Endometrial microvascular endothelial cells (primary cell): ENCODE measurements around the gene PSMD9. TPM values are rescaled to one million over a fixed set of nuclear protein-coding genes. Genes with fewer than 3 reads are reported as not detected.
"Not testable (repeated sequence)": the region's sequence is repeated elsewhere in the genome, so short reads cannot be mapped to it uniquely, and the experiment has no call there.

ENCODE experiments used
- in situ Hi-C: cut with HindIII; loops from 2 replicates; pipeline ENCODE4 v1.10.0; 2017; ENCODE audit warnings: low sequenced_read_pairs, low pct_unique_long_range_greater_than_20kb; ENCODE audit errors: inconsistent ontology term
- total RNA-seq: library from RNA; depleted of rRNA; stranded (reverse); fragments of >200 nt; gene quantifications from one replicate; pipeline ENCODE4 v1.2.3, GENCODE V29; 2015; ENCODE audit errors: inconsistent ontology term

PSMD9 gene
- total RNA-seq, 1 donor from 2014 or later, result 120 TPM

DNA sequence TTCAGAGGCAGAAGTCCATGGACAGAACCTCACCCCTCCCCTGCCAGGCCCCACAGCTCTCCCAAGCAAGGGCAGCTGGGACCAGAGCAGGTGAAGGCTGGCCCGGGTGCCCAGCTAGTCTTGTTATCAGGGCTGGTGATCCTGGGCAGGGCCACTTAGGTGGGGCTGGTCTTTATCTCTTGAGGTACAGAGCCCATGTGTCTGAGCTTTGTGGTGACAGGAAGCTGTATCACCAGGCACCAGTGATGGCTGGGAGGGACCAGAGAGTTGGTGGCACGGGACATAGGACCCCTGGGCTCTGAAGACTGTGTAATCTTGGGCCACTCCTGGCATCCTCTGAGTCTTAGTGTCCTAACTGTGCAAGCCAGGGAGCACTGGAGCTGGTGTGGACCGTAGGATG lies 17.1 kb upstream of the PSMD9 start:
- in situ Hi-C loops, result no loop called here

DNA sequence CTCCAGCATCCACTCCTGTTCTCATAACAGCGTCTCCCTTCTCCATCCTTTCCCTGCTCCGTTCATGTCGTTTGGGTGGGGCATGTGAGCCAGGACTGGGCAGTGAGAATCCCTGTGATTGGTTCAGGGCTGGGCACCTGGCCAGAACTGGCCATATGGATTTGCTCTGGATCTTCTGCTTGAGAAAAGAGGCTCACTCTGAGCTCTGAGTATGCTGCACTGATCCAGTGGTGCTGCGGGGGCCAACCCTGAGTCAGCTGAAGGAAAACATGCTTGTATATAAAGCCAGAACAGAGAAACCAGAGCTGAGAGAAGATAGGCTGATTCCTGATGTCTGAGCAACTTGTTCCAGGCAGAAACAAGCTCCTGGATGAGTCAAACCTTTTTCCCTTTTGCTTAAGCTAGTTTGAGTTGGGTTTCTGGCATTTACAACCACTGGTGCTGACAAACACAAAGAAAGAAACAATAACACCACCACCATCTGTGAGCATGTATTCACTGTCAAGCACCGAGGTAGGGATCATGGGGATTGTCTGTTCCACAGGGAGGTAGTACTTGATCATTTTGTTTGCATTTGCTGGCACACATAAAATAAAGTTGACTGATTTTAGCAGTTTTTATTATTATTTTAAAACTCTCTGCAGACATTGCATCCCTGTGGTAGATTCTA lies 15.9 kb upstream of the PSMD9 start:
- in situ Hi-C loops, result no loop called here

- in situ Hi-C loops, result no loop called here
Measured at GRCh38 chr12:121873216-121873569, 15.4 kb upstream of the PSMD9 start.

- in situ Hi-C loops, result no loop called here
Measured at GRCh38 chr12:121874071-121874470, 14.5 kb upstream of the PSMD9 start.

- in situ Hi-C loops, result no loop called here
Measured at GRCh38 chr12:121875582-121875981, 13.0 kb upstream of the PSMD9 start.

- in situ Hi-C loops, result not testable (repeated sequence)
Measured at GRCh38 chr12:121876080-121876447, 12.5 kb upstream of the PSMD9 start.

GRCh38 chr12:121883315-121883660 lies 5.3 kb upstream of the PSMD9 start:
- in situ Hi-C loops, result no loop called here

DNA sequence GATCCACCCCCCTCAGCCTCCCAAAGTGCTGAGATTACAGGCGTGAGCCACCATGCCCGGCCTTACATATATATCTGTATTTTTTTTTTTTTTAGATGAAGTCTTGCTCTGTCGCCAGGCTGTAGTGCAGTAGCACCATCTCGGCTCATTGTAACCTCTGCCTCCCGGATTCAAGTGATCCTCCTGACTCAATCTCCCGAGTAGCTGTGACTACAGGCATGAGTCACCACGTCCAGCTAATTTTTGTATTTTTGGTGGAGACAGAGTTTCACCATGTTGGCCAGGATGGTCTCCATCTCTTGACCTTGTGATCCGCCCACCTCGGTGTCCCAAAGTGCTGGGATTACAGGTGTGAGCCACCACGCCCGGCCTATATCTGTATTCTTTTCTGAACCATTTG lies 3.5 kb upstream of the PSMD9 start:
- in situ Hi-C loops, result not testable (repeated sequence)

GRCh38 chr12:121888083-121888477 lies 510 bp upstream of the PSMD9 start:
- in situ Hi-C loops, result no loop called here

DNA sequence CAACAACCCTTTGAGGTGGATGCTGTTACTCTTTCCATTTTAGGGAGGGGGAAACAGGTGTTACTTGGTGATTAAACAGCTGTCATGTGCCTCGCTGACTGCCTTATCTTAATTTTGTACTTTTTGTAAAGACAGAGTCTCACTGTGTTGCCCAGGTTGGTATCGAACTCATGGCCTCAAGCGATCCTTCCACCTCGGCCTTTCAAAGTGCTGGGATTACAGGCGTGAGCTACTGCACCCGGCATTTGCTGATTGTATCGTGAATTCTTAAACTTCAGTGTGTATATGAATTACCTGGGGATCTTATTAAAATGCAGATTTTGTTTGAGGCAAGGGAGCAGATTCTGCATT lies 659 bp downstream of the PSMD9 start:
- in situ Hi-C loops, result no loop called here

DNA sequence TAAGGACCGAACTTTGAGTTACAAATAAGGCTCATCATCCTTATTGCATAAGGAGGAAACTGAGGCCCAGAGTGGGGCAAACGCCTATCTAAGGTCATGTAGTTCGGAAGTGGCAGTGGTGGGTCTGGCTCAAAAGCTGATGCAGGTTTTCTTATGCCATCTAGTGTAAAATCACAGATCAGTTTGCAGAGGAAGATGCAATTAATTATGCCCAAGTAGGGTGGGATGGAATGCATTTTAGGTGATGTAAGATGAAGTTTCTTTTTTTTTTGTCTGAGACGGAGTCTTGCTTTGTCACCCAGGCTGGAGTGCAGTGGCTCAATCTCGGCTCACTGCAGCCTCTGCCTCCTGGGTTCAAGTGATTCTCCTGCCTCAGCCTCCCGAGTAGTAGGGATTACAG lies 1.1 kb downstream of the PSMD9 start:
- in situ Hi-C loops, result not testable (repeated sequence)

DNA sequence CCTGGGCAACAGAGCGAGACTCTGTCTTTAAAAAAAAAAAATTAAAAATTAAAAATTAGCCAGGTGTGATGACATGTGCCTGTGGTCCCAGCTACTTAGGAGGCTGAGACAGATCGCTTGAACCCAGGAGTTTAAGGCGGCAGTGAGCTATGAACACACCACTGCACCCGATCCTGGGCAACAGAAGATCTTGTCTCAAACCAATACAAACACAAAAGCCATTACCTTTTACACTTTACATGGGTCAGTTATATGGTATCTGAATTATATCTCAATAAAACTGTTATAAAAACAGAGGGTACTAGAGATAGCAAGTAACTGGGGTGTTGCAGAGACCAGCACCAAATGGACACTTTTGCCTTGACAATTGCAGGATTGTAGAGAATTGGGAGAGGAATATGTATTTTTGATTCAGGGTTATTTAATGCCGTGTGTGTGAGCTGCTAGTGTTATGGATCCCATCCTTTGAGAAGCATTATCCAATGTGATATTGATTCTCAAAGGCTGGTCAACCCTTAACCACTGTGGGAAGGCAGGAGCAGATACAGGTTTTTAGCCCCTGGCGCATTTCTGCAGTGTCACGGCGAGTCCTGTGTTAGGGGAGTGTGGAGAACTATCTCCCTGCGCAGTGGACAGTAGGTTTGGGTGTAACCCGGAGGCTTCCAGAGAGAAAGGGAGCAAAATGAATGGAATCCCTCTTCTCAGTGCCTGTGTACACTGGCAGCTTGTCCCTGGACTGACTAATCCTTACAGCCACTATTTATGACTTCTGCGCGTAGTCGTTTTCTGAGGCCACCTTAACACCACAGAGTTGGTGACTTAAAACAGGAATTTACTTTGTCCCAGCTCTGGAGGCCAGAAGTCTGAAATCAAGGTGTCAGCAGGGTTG lies 4.3 kb downstream of the PSMD9 start:
- in situ Hi-C loops, result no loop called here

- in situ Hi-C loops, result no loop called here
Measured at GRCh38 chr12:121893961-121894460, 5.4 kb downstream of the PSMD9 start.

DNA sequence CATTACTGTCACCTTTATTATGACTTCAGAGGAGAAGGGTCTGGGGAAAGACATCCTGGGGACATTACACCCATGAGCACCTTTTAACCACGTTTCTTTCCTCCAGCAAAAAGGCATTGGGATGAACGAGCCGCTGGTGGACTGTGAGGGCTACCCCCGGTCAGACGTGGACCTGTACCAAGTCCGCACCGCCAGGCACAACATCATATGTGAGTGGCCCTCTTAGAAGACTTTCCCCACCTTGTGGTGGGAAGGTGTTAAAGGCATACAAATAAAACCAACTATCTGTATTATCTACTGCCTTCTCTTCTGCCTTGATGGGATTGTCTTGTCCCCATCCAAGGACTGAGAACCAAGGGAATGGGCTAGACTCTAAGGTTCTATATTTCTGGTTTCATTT lies 6.0 kb downstream of the PSMD9 start:
- in situ Hi-C loops, result no loop called here

- in situ Hi-C loops, result no loop called here
Measured at GRCh38 chr12:121898287-121898686, 9.7 kb downstream of the PSMD9 start.

- in situ Hi-C loops, result no loop called here
Measured at GRCh38 chr12:121899590-121899989, 11.0 kb downstream of the PSMD9 start.

GRCh38 chr12:121903202-121903601 lies 14.6 kb downstream of the PSMD9 start:
- in situ Hi-C loops, result no loop called here

DNA sequence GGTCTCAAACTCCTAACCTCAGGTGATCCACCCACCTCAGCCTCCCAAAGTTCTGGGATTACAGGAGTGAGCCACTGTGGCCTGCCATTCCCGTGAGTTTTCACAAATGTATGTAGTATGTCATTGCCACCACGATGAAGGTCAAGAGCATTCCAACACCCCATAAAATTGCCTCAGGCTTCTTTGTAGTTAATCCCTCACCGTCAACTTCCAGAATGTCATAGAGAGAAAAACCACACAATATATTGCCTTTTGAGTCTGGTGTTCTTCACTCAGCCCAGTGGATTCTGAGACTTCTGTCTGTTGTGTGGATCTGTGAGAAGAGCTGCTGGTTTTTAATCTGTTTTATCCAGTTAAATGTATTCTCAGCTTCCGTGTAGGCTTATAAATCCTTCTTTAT lies 17.2 kb downstream of the PSMD9 start:
- in situ Hi-C loops, result no loop called here

DNA sequence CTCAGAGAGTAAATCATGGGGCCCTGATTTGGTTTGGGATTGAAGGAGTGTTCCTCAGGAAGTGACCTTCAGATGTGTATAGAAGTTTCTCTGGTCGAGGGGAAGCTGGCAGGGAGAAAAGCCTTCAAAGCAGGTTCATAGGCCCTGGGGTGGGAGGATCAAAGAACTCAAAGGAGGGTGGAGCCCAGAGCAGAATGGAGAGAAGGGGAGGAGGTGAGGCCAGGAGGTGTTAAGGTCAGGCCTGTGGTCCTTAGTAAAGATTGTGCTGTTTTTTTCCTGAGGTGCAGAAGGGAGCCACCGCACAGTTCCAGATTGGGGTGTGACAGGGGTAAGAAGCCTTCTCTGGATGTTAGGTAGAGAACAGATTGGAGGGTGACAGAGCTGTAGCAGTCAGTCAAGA lies 20.1 kb downstream of the PSMD9 start:
- in situ Hi-C loops, result no loop called here

DNA sequence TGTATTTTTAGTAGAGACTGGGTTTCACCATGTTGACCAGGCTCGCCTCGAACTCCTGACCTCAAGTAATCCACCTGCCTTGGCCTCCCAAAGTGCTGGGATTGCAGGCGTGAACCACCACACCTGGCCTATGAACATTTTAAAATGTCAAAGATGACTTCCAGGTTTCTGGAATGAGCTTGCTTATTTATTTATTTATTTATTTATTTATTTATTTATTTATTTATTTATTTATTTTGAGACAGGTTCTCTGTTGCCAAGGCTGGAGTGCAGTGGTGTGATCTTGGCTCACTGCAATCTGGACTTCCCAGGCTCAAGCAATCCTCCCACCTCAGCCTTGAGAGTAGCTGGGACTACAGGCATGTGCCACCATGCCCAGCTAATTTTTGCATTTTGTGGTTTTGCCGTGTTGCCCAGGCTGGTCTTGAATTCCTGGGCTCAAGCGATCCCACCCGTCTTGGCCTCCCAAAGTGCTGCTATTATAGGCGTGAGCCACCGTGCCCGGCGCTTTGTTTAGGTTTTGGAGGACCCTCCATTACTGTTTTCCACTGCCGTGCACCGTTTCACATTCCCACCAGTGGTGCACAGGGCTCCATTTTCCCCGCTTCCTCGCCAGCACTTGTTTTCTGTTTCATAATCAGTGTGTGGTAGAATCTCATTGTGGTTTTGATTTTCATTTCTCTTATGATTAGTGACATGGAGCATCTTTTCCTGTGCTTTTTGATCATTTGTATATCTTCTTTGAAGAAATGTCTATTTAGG lies 23.4 kb downstream of the PSMD9 start:
- in situ Hi-C loops, result no loop called here
